ENCODE data around the gene SLC13A3. TPM values are rescaled to one million over a fixed set of nuclear protein-coding genes. Genes with fewer than 3 reads are reported as not detected.

Gene SLC13A3
- total and polyA plus RNA-seq, 2 of the 4 experiments (the other 2 are of a cell fraction), result 2.5 to 4.2 TPM

DNA sequence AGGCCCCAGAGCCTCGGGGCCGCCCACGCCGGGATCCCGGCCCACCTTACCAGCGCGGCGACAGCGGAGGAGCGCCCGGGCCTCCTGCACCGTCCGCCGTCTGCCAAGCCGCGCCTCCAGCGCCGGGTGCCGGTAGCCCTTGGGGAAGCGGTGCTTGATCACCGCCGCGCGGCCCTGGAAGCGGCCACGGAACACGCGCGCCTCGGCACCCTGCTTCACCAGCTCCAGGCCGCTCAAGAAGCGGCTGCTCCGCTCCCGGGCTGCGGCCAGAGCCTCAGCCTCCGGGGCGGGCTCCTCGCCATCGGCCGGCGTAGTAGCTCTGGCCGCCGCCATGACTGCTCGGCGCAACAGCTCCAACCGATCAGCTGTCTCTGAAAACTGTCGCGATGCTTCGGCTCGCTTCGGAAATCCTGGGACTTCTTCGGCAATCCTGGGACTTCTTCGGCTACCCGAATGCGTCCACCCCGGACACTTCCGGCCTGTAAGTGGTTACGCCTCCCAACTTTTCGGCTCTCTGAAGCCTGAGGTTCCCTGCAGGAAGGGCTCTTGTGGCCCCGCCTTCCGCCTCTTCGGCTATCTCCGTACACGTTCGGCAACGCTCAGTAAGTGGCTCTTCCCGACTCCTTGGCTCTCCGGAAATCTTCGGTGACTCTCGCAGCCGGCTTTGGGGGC, 38.0 kb upstream of the SLC13A3 start, which contains the start of gene TP53RK:
Gene TP53RK (minus strand): TSS at position 363 of the 672 bp plus-strand sequence. CDS start 30 bp downstream, at position 333.
- peak within 1 kb of the TSS; percentile 99 for H3K56ac ChIP-seq (ENCODE audit: extremely low read depth, insufficient read depth, low read length)
- 0% methylated on average over 53 of the region's 71 CpGs; no CpG with 5 or more reads in 1 of the 2 experiments for WGBS, 2 experiments (ENCODE audit: extremely low coverage in 2 of 2, insufficient read length in 1 of 2)
- peak within 1 kb of the TSS; percentile 94 for H3K18ac ChIP-seq (ENCODE audit: low read depth, low read length)
- H2BK20ac ChIP-seq (ENCODE audit: low read depth, low read length), result peak within 1 kb of the TSS; percentile 56; the same call in 1 of the 2 replicates
- H2AFZ ChIP-seq (replicated peaks; ENCODE audit: low read length, poor library complexity), result peak within 1 kb of the TSS; percentile 97
- peak within 1 kb of the TSS; percentile 99 for H2BK5ac ChIP-seq (ENCODE audit: low read depth, low read length, poor library complexity, severe bottlenecking)
- H2BK120ac ChIP-seq (ENCODE audit: low read depth, low read length), result peak within 1 kb of the TSS; percentile 78
- peak within 1 kb of the TSS; percentile 96 for H3K4ac ChIP-seq (ENCODE audit: low read depth, low read length)
- peak within 1 kb of the TSS; percentile 99 for H3K23ac ChIP-seq (ENCODE audit: low read depth, low read length)
- ChIA-PET POLR2A (ENCODE audit: unreplicated experiment) (interaction anchor here (1.0 kb wide), 1 partner anchor 16 kb away, joined by 4 read pairs; no protein-coding TSS in a partner anchor), CTCF (interaction anchor here (0.6 kb wide), 1 partner anchor 433 kb away, joined by 3 read pairs; no protein-coding TSS in a partner anchor)
- peaks cover 3% of the 10 kb centered on the region; the same call in 1 of the 2 replicates for H3K4me1 ChIP-seq (ENCODE audit: control insufficient read depth, insufficient read depth, low read length)
- peak within 1 kb of the TSS; percentile 83 for H2AK5ac ChIP-seq (ENCODE audit: low read depth, low read length)
- in situ Hi-C loops (cut with MboI; ENCODE audit: low sequenced_read_pairs) (no loop called here), dilution Hi-C loops (cut with HindIII; ENCODE audit: low sequenced_read_pairs, unreplicated experiment) (no loop called here), intact Hi-C loops (cut with micrococcal nuclease) (loop anchor here (5.0 kb wide), 1 partner anchor 1727 kb away; the partner anchor contains the start of gene TOMM34)
- peak within 1 kb of the TSS; percentile 70 for H3K4me3 ChIP-seq (ENCODE audit: insufficient read depth, low read depth, low read length)
- peak; percentile 96 for ATAC-seq (ENCODE audit: low read depth)
- peak within 1 kb of the TSS; percentile 53; the same call in 2 of the 3 replicates for H2BK15ac ChIP-seq (ENCODE audit: low read depth, low read length)
- H3K9me1 ChIP-seq (ENCODE audit: insufficient read depth, low read length), result peaks cover 5% of the 10 kb centered on the region; the same call in 1 of the 2 replicates
- H4K8ac ChIP-seq (ENCODE audit: low read depth in 2 of 2, low read length in 2 of 2), result peak within 1 kb of the TSS; percentile 86 to 100
- no peaks in the 10 kb centered on the region for H4K20me1 ChIP-seq (ENCODE audit: insufficient read depth, low read length)
- H3K79me1 ChIP-seq (ENCODE audit: low read depth in 1 of 2, low read length in 2 of 2), result peaks cover 11 to 41% of the 10 kb centered on the region in 2 experiments
- H4K91ac ChIP-seq (ENCODE audit: insufficient read depth, low read depth, low read length), result peak within 1 kb of the TSS; percentile 81
- H4K5ac ChIP-seq (ENCODE audit: low read depth, low read length), result peak within 1 kb of the TSS; percentile 99
- no peaks in the 10 kb centered on the region for H3K27me3 ChIP-seq (ENCODE audit: control insufficient read depth, insufficient read depth, low read length)
- H3K27ac ChIP-seq (ENCODE audit: insufficient read depth, low read length), result peak within 1 kb of the TSS; percentile 82
- H3K14ac ChIP-seq (replicated peaks; ENCODE audit: low read depth, low read length), result peak within 1 kb of the TSS; percentile 100
- H3K9ac ChIP-seq (ENCODE audit: low read depth, low read length), result peak within 1 kb of the TSS; percentile 98
- no TSS peak for BruUV-seq (replicated peaks)
- H3K36me3 ChIP-seq (ENCODE audit: control insufficient read depth, insufficient read depth, low read length), result peaks cover 5% of the 10 kb centered on the region
- no peaks in the 10 kb centered on the region for H3K9me3 ChIP-seq (ENCODE audit: control insufficient read depth, insufficient read depth, low read length)
- H2AK9ac ChIP-seq (replicated peaks; ENCODE audit: low read depth, low read length, poor library complexity), result peak within 1 kb of the TSS; percentile 95
- DNase-seq, result peak; percentile 100
- H3K4me2 ChIP-seq (ENCODE audit: low read depth, low read length), result peak within 1 kb of the TSS; percentile 100
- TF ChIP-seq RAD21 (IDR thresholded peaks at IDR 0.05; ENCODE audit: low read length), result no peak
- TF ChIP-seq MXI1 (IDR thresholded peaks at IDR 0.05; ENCODE audit: borderline replicate concordance, low read depth, low read length), result peak; percentile 24; the same call in 1 of the 2 replicates
- TF ChIP-seq, protein P1, sequence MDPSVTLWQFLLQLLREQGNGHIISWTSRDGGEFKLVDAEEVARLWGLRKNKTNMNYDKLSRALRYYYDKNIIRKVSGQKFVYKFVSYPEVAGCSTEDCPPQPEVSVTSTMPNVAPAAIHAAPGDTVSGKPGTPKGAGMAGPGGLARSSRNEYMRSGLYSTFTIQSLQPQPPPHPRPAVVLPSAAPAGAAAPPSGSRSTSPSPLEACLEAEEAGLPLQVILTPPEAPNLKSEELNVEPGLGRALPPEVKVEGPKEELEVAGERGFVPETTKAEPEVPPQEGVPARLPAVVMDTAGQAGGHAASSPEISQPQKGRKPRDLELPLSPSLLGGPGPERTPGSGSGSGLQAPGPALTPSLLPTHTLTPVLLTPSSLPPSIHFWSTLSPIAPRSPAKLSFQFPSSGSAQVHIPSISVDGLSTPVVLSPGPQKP (IDR thresholded peaks at IDR 0.05; ENCODE audit: borderline replicate concordance, low read depth, low read length), result no peak
- TF ChIP-seq NFE2L2 (IDR thresholded peaks at IDR 0.05; ENCODE audit: low read depth, low read length), result no peak
- TF ChIP-seq CHD1 (IDR thresholded peaks at IDR 0.05; ENCODE audit: low read depth, low read length), result 0 out of 2 replicates have a peak, but pooled peaks have one; percentile 63
- TF ChIP-seq FOS (IDR thresholded peaks at IDR 0.05; ENCODE audit: low read depth, low read length), result no peak
- TF ChIP-seq MAZ (IDR thresholded peaks at IDR 0.05; ENCODE audit: borderline replicate concordance, low read depth, low read length), result peak; percentile 57; the same call in 1 of the 2 replicates
- TF ChIP-seq, protein P2, sequence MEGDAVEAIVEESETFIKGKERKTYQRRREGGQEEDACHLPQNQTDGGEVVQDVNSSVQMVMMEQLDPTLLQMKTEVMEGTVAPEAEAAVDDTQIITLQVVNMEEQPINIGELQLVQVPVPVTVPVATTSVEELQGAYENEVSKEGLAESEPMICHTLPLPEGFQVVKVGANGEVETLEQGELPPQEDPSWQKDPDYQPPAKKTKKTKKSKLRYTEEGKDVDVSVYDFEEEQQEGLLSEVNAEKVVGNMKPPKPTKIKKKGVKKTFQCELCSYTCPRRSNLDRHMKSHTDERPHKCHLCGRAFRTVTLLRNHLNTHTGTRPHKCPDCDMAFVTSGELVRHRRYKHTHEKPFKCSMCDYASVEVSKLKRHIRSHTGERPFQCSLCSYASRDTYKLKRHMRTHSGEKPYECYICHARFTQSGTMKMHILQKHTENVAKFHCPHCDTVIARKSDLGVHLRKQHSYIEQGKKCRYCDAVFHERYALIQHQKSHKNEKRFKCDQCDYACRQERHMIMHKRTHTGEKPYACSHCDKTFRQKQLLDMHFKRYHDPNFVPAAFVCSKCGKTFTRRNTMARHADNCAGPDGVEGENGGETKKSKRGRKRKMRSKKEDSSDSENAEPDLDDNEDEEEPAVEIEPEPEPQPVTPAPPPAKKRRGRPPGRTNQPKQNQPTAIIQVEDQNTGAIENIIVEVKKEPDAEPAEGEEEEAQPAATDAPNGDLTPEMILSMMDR (conservative IDR thresholded peaks at IDR 0.05; ENCODE audit: low read depth, low read length), result 0 out of 2 replicates have a peak, but pooled peaks have one; percentile 22
- TF ChIP-seq RCOR1 (IDR thresholded peaks at IDR 0.05; ENCODE audit: insufficient replicate concordance, low read length), result no peak
- TF ChIP-seq BHLHE40 (IDR thresholded peaks at IDR 0.05; ENCODE audit: low read depth, low read length), result no peak
- TF ChIP-seq, protein P3, sequence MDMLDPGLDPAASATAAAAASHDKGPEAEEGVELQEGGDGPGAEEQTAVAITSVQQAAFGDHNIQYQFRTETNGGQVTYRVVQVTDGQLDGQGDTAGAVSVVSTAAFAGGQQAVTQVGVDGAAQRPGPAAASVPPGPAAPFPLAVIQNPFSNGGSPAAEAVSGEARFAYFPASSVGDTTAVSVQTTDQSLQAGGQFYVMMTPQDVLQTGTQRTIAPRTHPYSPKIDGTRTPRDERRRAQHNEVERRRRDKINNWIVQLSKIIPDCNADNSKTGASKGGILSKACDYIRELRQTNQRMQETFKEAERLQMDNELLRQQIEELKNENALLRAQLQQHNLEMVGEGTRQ (IDR thresholded peaks at IDR 0.05; ENCODE audit: low read depth, low read length), result peak; percentile 47; the same call in 1 of the 2 replicates
- no peak for TF ChIP-seq MAFK (IDR thresholded peaks at IDR 0.05; ENCODE audit: low read depth, low read length)
- no peak for TF ChIP-seq SMC3 (IDR thresholded peaks at IDR 0.05; ENCODE audit: low read depth, low read length)
